GM23338 (cell line): ENCODE results near the gene SCAND1. TPM values are rescaled to one million over a fixed set of nuclear protein-coding genes. Genes with fewer than 3 reads are reported as not detected.

Experiments used
- ETS1 ChIP-seq: IDR thresholded peaks from 2 replicates; pipeline ENCODE4 v1.6.1; 2016; ENCODE audit warnings: antibody characterized with exemption
- EZH2 ChIP-seq: fragments of 200-600 bp; sonication (generic); IDR thresholded peaks from one replicate; pipeline ENCODE4 v1.8.0; 2017; ENCODE audit warnings: antibody characterized with exemption, mild to moderate bottlenecking, low read depth; ENCODE audit not compliant: unreplicated experiment
- EZH2phosphoT487 ChIP-seq: fragments of 200-600 bp; sonication (generic); IDR thresholded peaks from one replicate; pipeline ENCODE4 v1.8.1; 2018; ENCODE audit warnings: antibody characterized with exemption; ENCODE audit not compliant: unreplicated experiment
- JUNB ChIP-seq: IDR thresholded peaks from one replicate; pipeline ENCODE4 v1.6.1; 2016; ENCODE audit warnings: antibody characterized with exemption; ENCODE audit not compliant: unreplicated experiment
- NANOG ChIP-seq: IDR thresholded peaks from 2 replicates; pipeline ENCODE4 v1.6.1; 2016; ENCODE audit warnings: antibody characterized with exemption, borderline replicate concordance
- POLR2AphosphoS5 ChIP-seq: IDR thresholded peaks from 2 replicates; pipeline ENCODE4 v1.6.1; 2016; ENCODE audit warnings: antibody characterized with exemption, low read depth
- STAT1 ChIP-seq: IDR thresholded peaks from one replicate; pipeline ENCODE4 v1.6.1; 2016; ENCODE audit warnings: antibody characterized with exemption; ENCODE audit not compliant: unreplicated experiment
- ZNF114 ChIP-seq: fragments of 250-450 bp; sonication (Bioruptor Pico); IDR thresholded peaks from 2 replicates; pipeline ENCODE4 v1.5.0; 2020; ENCODE audit warnings: mild to moderate bottlenecking, moderate library complexity
- ZNF331 ChIP-seq: fragments of 250-450 bp; sonication (Bioruptor Pico); IDR thresholded peaks from 2 replicates; pipeline ENCODE4 v1.5.0; 2020; ENCODE audit warnings: low read depth, mild to moderate bottlenecking, moderate library complexity
- ZNF462 ChIP-seq: fragments of 250-450 bp; sonication (Bioruptor Pico); IDR thresholded peaks from 2 replicates; pipeline ENCODE4 v1.5.0; 2020; ENCODE audit warnings: mild to moderate bottlenecking, moderate library complexity
- polyA plus RNA-seq: library from polyadenylated mRNA; unstranded; fragments of >200 nt; fragmentation: Nextera tagmentation; extraction: Ambion mirVana; gene quantifications from 2 replicates; pipeline ENCODE4 v1.2.1, GENCODE V29; 2016
- total RNA-seq: library from RNA; depleted of rRNA; stranded (reverse); fragments of >200 nt; shearing (Covaris generic); gene quantifications from 2 replicates; pipeline ENCODE4 v1.2.3, GENCODE V29; 2014
- TF ChIP-seq, protein P1 (sequence below), 2 experiments: fragments of 200-600 bp in 1 of 2; sonication (generic) in 1 of 2; conservative IDR thresholded peaks; 2 replicates each; pipeline versions ENCODE4 v1.5.1 to v1.6.1; 2016 to 2017; ENCODE audit warnings: antibody characterized with exemption in 2 of 2, low read depth in 2 of 2, mild to moderate bottlenecking in 2 of 2, moderate library complexity in 1 of 2

SCAND1 gene
- total and polyA plus RNA-seq, 2 experiments from 2014 or later: 118 to 245 TPM

- TF ChIP-seq ZNF462 (CRISPR knock-in tag) (no peak), ZNF331 (CRISPR knock-in tag) (no peak), ZNF114 (no peak), POLR2AphosphoS5 (no peak), NANOG (no peak), JUNB (no peak), ETS1 (no peak), EZH2phosphoT487 (no peak), EZH2 (no peak), STAT1 (no peak)
- TF ChIP-seq, protein P1, sequence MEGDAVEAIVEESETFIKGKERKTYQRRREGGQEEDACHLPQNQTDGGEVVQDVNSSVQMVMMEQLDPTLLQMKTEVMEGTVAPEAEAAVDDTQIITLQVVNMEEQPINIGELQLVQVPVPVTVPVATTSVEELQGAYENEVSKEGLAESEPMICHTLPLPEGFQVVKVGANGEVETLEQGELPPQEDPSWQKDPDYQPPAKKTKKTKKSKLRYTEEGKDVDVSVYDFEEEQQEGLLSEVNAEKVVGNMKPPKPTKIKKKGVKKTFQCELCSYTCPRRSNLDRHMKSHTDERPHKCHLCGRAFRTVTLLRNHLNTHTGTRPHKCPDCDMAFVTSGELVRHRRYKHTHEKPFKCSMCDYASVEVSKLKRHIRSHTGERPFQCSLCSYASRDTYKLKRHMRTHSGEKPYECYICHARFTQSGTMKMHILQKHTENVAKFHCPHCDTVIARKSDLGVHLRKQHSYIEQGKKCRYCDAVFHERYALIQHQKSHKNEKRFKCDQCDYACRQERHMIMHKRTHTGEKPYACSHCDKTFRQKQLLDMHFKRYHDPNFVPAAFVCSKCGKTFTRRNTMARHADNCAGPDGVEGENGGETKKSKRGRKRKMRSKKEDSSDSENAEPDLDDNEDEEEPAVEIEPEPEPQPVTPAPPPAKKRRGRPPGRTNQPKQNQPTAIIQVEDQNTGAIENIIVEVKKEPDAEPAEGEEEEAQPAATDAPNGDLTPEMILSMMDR (conservative IDR thresholded peaks at IDR 0.05; ENCODE audit: low read depth in 2 of 2): no peak
Observed at GRCh38 chr20:35968930-35969329, 14.6 kb upstream of the SCAND1 start (continued).
